HepG2 (cell line): ENCODE data around the gene PYGO2. TPM values are rescaled to one million over a fixed set of nuclear protein-coding genes. Genes with fewer than 3 reads are reported as not detected.

ENCODE experiments used
- ETV5 ChIP-seq: IDR thresholded peaks from 2 replicates; pipeline ENCODE4 v1.6.1; 2018; ENCODE audit warnings: missing biosample characterization, missing genetic modification reagents, inconsistent platforms, borderline replicate concordance
- HNRNPUL1 ChIP-seq: fragments of 200-400 bp; formaldehyde crosslinking; IDR thresholded peaks from 2 replicates; pipeline ENCODE4 v1.6.1; 2017; ENCODE audit warnings: low read depth, mild to moderate bottlenecking, low read length, moderate library complexity
- MIER3 ChIP-seq: IDR thresholded peaks from 2 replicates; pipeline ENCODE4 v1.6.1; 2016; ENCODE audit warnings: missing compliant biosample characterization, borderline replicate concordance
- MYC ChIP-seq: sonication (generic); formaldehyde crosslinking; IDR thresholded peaks from 2 replicates; pipeline ENCODE4 v1.9.0; 2021; ENCODE audit warnings: missing genetic modification reagents, borderline replicate concordance
- NFAT5 ChIP-seq: sonication (generic); formaldehyde crosslinking; IDR thresholded peaks from 2 replicates; pipeline ENCODE4 v1.4.0; 2020; ENCODE audit warnings: missing genetic modification reagents
- PATZ1 ChIP-seq: sonication (generic); formaldehyde crosslinking; IDR thresholded peaks from 2 replicates; pipeline ENCODE4 v1.4.0; 2020; ENCODE audit warnings: missing genetic modification reagents
- PHB2 ChIP-seq: fragments of 450-650 bp; IDR thresholded peaks from 2 replicates; pipeline ENCODE4 v1.6.1; 2018; ENCODE audit not compliant: partially characterized antibody
- ZBTB49 ChIP-seq: sonication (generic); formaldehyde crosslinking; IDR thresholded peaks from 2 replicates; pipeline ENCODE4 v1.4.0; 2020; ENCODE audit warnings: missing genetic modification reagents, borderline replicate concordance
- ZNF24 ChIP-seq: fragments of 450-650 bp; IDR thresholded peaks from 2 replicates; pipeline ENCODE4 v1.6.1; 2017; ENCODE audit warnings: antibody characterized with exemption, mild to moderate bottlenecking
- ZNF337 ChIP-seq: sonication (generic); formaldehyde crosslinking; IDR thresholded peaks from 2 replicates; pipeline ENCODE4 v1.5.1; 2020; ENCODE audit warnings: missing genetic modification reagents, low read depth, mild to moderate bottlenecking, borderline replicate concordance
- ZNF432 ChIP-seq: sonication (generic); formaldehyde crosslinking; IDR thresholded peaks from 2 replicates; pipeline ENCODE4 v1.5.0; 2020; ENCODE audit warnings: missing genetic modification reagents, mild to moderate bottlenecking, borderline replicate concordance
- ZNF572 ChIP-seq: sonication (generic); formaldehyde crosslinking; IDR thresholded peaks from 2 replicates; pipeline ENCODE4 v1.5.1; 2020; ENCODE audit warnings: mild to moderate bottlenecking, missing genetic modification reagents
- polyA plus RNA-seq, 8 experiments: library from polyadenylated mRNA; depleted of rRNA in 3 of 8; stranded (reverse) in 7 of 8; unstranded in 1 of 8; fragments of >200 nt; fragmentation: Illumina TruSeq in 4 of 8; extraction: Trizol in 4 of 8; gene quantifications; 2 replicates each; pipeline versions ENCODE4 v1.2.1 to v1.2.3, GENCODE V29; 2011 to 2016; ENCODE audit warnings: low read depth in 4 of 8, missing spikeins in 1 of 8, mixed read lengths in 1 of 8; ENCODE audit not compliant: insufficient read depth in 1 of 8
- total RNA-seq, 5 experiments: library from RNA; depleted of rRNA; stranded (reverse); fragments of >200 nt; fragmentation: Illumina TruSeq; extraction: Trizol; gene quantifications; 2 replicates each; pipeline ENCODE4 v1.2.3, GENCODE V29; 2016; ENCODE audit warnings: low read depth in 1 of 5
- TF ChIP-seq, protein P1 (sequence below): IDR thresholded peaks from 2 replicates; pipeline ENCODE4 v1.4.0; 2020; ENCODE audit warnings: mild to moderate bottlenecking, missing genetic modification reagents
- TF ChIP-seq, protein P2 (sequence below): IDR thresholded peaks from 2 replicates; pipeline ENCODE4 v1.6.1; 2016; ENCODE audit warnings: low read depth, borderline replicate concordance

The PYGO2 gene
- total and polyA plus RNA-seq, 2 of the 13 experiments (the other 11 are each of a cell fraction or from before 2014, with no cell fraction given) = 20.3 to 21.8 TPM

DNA sequence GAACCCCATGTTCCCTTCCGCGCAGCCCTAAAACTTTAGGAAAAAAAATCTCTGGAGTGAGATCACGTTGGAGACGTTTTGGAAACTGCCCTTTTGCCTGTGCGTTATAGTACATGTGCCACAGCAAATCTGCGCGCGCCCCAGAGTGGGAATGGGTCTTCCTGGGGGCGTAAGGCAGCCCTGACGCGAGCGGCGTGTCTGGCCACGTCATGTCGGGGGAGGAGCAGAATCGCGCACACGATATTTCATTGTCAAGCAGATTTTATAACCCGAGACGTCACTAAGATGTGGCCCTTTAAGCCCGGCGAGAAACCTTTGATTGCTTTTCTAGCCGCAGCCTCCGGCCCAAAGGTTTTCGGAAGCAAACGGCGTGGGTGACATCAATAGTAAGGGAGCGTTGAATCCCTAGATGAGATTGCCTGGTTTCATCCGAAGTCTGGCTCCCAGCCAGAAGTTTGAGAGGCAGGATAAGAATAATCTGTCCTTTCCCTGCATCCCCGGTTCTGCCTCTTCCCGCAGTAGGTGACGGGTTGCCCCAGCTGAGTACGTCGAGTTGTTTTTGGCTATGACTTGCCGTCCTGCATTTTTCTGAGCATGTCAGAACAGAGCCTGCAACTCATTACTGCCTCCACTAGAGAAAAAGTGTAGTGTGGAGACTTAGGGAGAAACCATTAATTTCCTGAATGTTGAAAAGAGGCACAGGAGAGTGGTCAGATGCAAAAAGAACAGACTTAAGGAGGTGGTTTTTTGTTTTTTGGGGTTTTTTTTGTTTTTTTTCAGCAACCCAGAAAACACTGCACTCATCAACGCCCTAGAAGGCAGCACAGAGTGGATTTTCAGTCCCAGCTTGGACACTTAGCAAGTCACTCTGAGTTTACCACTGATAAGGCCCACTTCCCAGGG, 24.2 kb downstream of the PYGO2 start (continued):
- TF ChIP-seq PATZ1 = peak; percentile 45
- no peak for TF ChIP-seq HNRNPUL1
- TF ChIP-seq ZNF432 (CRISPR knock-in tag) = no peak
- 0 out of 2 replicates have a peak, but pooled peaks have one; percentile 5 for TF ChIP-seq NFAT5
- TF ChIP-seq, protein P1, sequence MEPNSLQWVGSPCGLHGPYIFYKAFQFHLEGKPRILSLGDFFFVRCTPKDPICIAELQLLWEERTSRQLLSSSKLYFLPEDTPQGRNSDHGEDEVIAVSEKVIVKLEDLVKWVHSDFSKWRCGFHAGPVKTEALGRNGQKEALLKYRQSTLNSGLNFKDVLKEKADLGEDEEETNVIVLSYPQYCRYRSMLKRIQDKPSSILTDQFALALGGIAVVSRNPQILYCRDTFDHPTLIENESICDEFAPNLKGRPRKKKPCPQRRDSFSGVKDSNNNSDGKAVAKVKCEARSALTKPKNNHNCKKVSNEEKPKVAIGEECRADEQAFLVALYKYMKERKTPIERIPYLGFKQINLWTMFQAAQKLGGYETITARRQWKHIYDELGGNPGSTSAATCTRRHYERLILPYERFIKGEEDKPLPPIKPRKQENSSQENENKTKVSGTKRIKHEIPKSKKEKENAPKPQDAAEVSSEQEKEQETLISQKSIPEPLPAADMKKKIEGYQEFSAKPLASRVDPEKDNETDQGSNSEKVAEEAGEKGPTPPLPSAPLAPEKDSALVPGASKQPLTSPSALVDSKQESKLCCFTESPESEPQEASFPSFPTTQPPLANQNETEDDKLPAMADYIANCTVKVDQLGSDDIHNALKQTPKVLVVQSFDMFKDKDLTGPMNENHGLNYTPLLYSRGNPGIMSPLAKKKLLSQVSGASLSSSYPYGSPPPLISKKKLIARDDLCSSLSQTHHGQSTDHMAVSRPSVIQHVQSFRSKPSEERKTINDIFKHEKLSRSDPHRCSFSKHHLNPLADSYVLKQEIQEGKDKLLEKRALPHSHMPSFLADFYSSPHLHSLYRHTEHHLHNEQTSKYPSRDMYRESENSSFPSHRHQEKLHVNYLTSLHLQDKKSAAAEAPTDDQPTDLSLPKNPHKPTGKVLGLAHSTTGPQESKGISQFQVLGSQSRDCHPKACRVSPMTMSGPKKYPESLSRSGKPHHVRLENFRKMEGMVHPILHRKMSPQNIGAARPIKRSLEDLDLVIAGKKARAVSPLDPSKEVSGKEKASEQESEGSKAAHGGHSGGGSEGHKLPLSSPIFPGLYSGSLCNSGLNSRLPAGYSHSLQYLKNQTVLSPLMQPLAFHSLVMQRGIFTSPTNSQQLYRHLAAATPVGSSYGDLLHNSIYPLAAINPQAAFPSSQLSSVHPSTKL (CRISPR knock-in tag) = peak; percentile 32; the same call in 1 of the 2 replicates
- TF ChIP-seq, protein P2, sequence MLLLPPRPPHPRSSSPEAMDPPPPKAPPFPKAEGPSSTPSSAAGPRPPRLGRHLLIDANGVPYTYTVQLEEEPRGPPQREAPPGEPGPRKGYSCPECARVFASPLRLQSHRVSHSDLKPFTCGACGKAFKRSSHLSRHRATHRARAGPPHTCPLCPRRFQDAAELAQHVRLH = no peak
- TF ChIP-seq MYC (CRISPR knock-in tag) = no peak
- no peak for TF ChIP-seq MIER3 (CRISPR knock-in tag)
- TF ChIP-seq ZNF572 = no peak
- no peak for TF ChIP-seq ZNF24
- no peak for TF ChIP-seq ZBTB49 (CRISPR knock-in tag)
- TF ChIP-seq ETV5 (CRISPR knock-in tag) = no peak
- TF ChIP-seq ZNF337 (CRISPR knock-in tag) = no peak
- TF ChIP-seq PHB2 = no peak
